ENCODE results near the gene OR1J4. TPM values are rescaled to one million over a fixed set of nuclear protein-coding genes. Genes with fewer than 3 reads are reported as not detected.

Gene OR1J4
- total RNA-seq, 1 donor from 2014 or later, result not detected

DNA sequence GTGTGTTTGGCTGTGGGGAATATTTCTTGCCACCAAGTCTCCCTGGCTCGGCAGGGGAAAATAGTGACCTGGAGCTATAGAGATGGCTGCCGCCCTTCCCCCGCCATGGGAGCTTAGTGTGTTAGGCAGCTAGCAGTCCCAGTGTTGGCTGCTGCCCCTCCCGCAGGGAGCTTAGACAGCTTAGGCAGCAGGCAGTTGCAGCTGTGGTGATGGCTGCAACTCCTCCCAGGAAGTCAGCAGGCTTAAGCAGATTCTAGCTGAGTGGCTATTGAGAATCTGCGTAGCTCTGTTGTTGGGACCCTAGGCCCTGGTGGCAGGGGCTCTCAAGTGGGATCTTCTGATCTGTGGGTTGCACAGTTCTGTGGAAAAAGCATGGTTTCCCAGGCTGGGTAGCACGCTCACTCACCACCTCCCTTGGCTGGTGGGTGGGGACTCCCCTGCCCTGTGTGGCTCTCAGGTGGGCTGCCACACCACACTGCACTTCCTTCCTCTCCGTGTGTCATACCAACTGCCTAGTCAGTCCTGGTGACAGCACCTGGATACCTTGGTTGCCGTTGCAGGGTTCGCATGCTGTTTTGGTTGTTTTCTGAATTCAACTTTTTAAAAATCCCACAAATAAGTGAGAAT lies 43.3 kb downstream of the OR1J4 start:
- Mint-ChIP-seq H3K4me3 (ENCODE audit: unreplicated experiment) (no peak overlapping the region), H3K27ac (ENCODE audit: unreplicated experiment) (no peak overlapping the region), H3K9me3 (ENCODE audit: low read depth) (peaks cover 22% of the 10 kb centered on the region), H3K27me3 (ENCODE audit: low read depth) (peaks cover 12% of the 10 kb centered on the region), H3K36me3 (ENCODE audit: low read depth) (peaks cover 3% of the 10 kb centered on the region), H3K4me1 (ENCODE audit: low read depth) (no peaks in the 10 kb centered on the region)
- DNase-seq (ENCODE audit: low spot score), result no peak
- TF ChIP-seq, protein P1, sequence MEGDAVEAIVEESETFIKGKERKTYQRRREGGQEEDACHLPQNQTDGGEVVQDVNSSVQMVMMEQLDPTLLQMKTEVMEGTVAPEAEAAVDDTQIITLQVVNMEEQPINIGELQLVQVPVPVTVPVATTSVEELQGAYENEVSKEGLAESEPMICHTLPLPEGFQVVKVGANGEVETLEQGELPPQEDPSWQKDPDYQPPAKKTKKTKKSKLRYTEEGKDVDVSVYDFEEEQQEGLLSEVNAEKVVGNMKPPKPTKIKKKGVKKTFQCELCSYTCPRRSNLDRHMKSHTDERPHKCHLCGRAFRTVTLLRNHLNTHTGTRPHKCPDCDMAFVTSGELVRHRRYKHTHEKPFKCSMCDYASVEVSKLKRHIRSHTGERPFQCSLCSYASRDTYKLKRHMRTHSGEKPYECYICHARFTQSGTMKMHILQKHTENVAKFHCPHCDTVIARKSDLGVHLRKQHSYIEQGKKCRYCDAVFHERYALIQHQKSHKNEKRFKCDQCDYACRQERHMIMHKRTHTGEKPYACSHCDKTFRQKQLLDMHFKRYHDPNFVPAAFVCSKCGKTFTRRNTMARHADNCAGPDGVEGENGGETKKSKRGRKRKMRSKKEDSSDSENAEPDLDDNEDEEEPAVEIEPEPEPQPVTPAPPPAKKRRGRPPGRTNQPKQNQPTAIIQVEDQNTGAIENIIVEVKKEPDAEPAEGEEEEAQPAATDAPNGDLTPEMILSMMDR (IDR thresholded peaks at IDR 0.05), result no peak

- H3K36me3 Mint-ChIP-seq (ENCODE audit: low read depth), result no peaks in the 10 kb centered on the region
- DNase-seq (ENCODE audit: low spot score), result no peak
- no peak overlapping the region for H3K27ac Mint-ChIP-seq (ENCODE audit: unreplicated experiment)
- H3K9me3 Mint-ChIP-seq (ENCODE audit: low read depth), result peaks cover 8% of the 10 kb centered on the region
- H3K4me1 Mint-ChIP-seq (ENCODE audit: low read depth), result no peaks in the 10 kb centered on the region
- TF ChIP-seq, protein P1 (IDR thresholded peaks at IDR 0.05), result no peak
- peaks cover 11% of the 10 kb centered on the region for H3K27me3 Mint-ChIP-seq (ENCODE audit: low read depth)
- no peak overlapping the region for H3K4me3 Mint-ChIP-seq (ENCODE audit: unreplicated experiment)
These were observed 49.0 kb downstream of the OR1J4 start for GRCh38 chr9:122567901-122568300.

Other genes starting within 250 kb of the OR1J4 start
- gene PTGS1, start 148.1 kb upstream of the OR1J4 start, total RNA-seq, result 0.59 to 2.7 TPM (median 0.97 TPM) in 3 replicates
- not detected in 3 replicates for gene OR1J1, start 41.2 kb upstream of the OR1J4 start, total RNA-seq
- gene OR1J2, start 8.3 kb upstream of the OR1J4 start, total RNA-seq, result not detected in 3 replicates
- not detected in 3 replicates for gene OR1N1, start 8.2 kb downstream of the OR1J4 start, total RNA-seq
- gene OR1N2, start 34.0 kb downstream of the OR1J4 start, total RNA-seq, result not detected in 3 replicates
- not detected in 3 replicates for gene OR1L8, start 64.2 kb downstream of the OR1J4 start, total RNA-seq
- gene OR1Q1, start 95.6 kb downstream of the OR1J4 start, total RNA-seq, result not detected in 3 replicates
- gene OR1B1, start 138.5 kb downstream of the OR1J4 start, total RNA-seq, result not detected in 3 replicates
- not detected in 3 replicates for gene OR1L1, start 142.6 kb downstream of the OR1J4 start, total RNA-seq
- gene OR1L3, start 156.0 kb downstream of the OR1J4 start, total RNA-seq, result not detected in 3 replicates
- gene OR1L4, start 204.8 kb downstream of the OR1J4 start, total RNA-seq, result not detected in 3 replicates
- gene OR1L6, start 223.2 kb downstream of the OR1J4 start, total RNA-seq, result not detected in 3 replicates